GM23338 (cell line): ENCODE results near the gene NINJ2.

Source experiments
- CREB1 ChIP-seq: fragments of 250-450 bp; sonication (Bioruptor Pico); IDR thresholded peaks from 2 replicates; pipeline ENCODE4 v1.5.0; 2020; ENCODE audit warnings: low read depth, mild to moderate bottlenecking, moderate library complexity
- EZH2 ChIP-seq: fragments of 200-600 bp; sonication (generic); IDR thresholded peaks from one replicate; pipeline ENCODE4 v1.8.0; 2017; ENCODE audit warnings: antibody characterized with exemption, mild to moderate bottlenecking, low read depth; ENCODE audit not compliant: unreplicated experiment
- EZH2phosphoT487 ChIP-seq: fragments of 200-600 bp; sonication (generic); IDR thresholded peaks from one replicate; pipeline ENCODE4 v1.8.1; 2018; ENCODE audit warnings: antibody characterized with exemption; ENCODE audit not compliant: unreplicated experiment
- JUNB ChIP-seq: IDR thresholded peaks from one replicate; pipeline ENCODE4 v1.6.1; 2016; ENCODE audit warnings: antibody characterized with exemption; ENCODE audit not compliant: unreplicated experiment
- NANOG ChIP-seq: IDR thresholded peaks from 2 replicates; pipeline ENCODE4 v1.6.1; 2016; ENCODE audit warnings: antibody characterized with exemption, borderline replicate concordance
- POLR2AphosphoS5 ChIP-seq: IDR thresholded peaks from 2 replicates; pipeline ENCODE4 v1.6.1; 2016; ENCODE audit warnings: antibody characterized with exemption, low read depth
- ZNF114 ChIP-seq: fragments of 250-450 bp; sonication (Bioruptor Pico); IDR thresholded peaks from 2 replicates; pipeline ENCODE4 v1.5.0; 2020; ENCODE audit warnings: mild to moderate bottlenecking, moderate library complexity
- ZNF331 ChIP-seq: fragments of 250-450 bp; sonication (Bioruptor Pico); IDR thresholded peaks from 2 replicates; pipeline ENCODE4 v1.5.0; 2020; ENCODE audit warnings: low read depth, mild to moderate bottlenecking, moderate library complexity
- TF ChIP-seq, protein P1 (sequence below): IDR thresholded peaks from one replicate; pipeline ENCODE4 v1.6.1; 2018; ENCODE audit warnings: antibody characterized with exemption; ENCODE audit not compliant: unreplicated experiment
- TF ChIP-seq, protein P2 (sequence below), 2 experiments: fragments of 200-600 bp in 1 of 2; sonication (generic) in 1 of 2; conservative IDR thresholded peaks; 2 replicates each; pipeline versions ENCODE4 v1.5.1 to v1.6.1; 2016 to 2017; ENCODE audit warnings: antibody characterized with exemption in 2 of 2, low read depth in 2 of 2, mild to moderate bottlenecking in 2 of 2, moderate library complexity in 1 of 2
- TF ChIP-seq, protein P3 (sequence below): fragments of 250-450 bp; sonication (Bioruptor Pico); IDR thresholded peaks from 2 replicates; pipeline ENCODE4 v1.5.0; 2020; ENCODE audit warnings: mild to moderate bottlenecking, moderate library complexity
- TF ChIP-seq, protein P4 (sequence below): IDR thresholded peaks from 2 replicates; pipeline ENCODE4 v1.6.1; 2016; ENCODE audit warnings: antibody characterized with exemption

DNA sequence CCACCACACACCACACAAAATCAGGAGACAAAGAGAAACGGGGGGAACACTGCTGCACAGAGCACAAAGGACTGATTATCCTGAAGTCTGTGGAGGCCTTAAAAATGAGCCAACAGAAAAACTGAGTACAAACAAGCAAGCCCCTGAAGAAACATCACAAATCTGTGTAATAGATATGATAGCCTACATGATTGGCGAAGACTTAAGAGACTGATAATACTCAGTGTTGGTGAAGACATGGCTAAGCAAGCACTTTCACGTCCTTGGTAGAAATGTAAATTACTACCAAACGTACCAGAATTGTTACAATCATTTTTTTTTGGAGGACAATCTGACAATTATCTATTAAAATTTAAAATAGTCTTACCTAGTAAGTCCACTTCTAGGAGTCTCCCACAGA lies 74.6 kb downstream of the NINJ2 start:
- TF ChIP-seq EZH2phosphoT487 (no peak), EZH2 (no peak), POLR2AphosphoS5 (no peak), JUNB (no peak), CREB1 (no peak), ZNF331 (CRISPR knock-in tag) (no peak), NANOG (no peak), ZNF114 (CRISPR knock-in tag) (no peak)
- TF ChIP-seq, protein P1, sequence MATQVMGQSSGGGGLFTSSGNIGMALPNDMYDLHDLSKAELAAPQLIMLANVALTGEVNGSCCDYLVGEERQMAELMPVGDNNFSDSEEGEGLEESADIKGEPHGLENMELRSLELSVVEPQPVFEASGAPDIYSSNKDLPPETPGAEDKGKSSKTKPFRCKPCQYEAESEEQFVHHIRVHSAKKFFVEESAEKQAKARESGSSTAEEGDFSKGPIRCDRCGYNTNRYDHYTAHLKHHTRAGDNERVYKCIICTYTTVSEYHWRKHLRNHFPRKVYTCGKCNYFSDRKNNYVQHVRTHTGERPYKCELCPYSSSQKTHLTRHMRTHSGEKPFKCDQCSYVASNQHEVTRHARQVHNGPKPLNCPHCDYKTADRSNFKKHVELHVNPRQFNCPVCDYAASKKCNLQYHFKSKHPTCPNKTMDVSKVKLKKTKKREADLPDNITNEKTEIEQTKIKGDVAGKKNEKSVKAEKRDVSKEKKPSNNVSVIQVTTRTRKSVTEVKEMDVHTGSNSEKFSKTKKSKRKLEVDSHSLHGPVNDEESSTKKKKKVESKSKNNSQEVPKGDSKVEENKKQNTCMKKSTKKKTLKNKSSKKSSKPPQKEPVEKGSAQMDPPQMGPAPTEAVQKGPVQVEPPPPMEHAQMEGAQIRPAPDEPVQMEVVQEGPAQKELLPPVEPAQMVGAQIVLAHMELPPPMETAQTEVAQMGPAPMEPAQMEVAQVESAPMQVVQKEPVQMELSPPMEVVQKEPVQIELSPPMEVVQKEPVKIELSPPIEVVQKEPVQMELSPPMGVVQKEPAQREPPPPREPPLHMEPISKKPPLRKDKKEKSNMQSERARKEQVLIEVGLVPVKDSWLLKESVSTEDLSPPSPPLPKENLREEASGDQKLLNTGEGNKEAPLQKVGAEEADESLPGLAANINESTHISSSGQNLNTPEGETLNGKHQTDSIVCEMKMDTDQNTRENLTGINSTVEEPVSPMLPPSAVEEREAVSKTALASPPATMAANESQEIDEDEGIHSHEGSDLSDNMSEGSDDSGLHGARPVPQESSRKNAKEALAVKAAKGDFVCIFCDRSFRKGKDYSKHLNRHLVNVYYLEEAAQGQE, result no peak
- TF ChIP-seq, protein P2, sequence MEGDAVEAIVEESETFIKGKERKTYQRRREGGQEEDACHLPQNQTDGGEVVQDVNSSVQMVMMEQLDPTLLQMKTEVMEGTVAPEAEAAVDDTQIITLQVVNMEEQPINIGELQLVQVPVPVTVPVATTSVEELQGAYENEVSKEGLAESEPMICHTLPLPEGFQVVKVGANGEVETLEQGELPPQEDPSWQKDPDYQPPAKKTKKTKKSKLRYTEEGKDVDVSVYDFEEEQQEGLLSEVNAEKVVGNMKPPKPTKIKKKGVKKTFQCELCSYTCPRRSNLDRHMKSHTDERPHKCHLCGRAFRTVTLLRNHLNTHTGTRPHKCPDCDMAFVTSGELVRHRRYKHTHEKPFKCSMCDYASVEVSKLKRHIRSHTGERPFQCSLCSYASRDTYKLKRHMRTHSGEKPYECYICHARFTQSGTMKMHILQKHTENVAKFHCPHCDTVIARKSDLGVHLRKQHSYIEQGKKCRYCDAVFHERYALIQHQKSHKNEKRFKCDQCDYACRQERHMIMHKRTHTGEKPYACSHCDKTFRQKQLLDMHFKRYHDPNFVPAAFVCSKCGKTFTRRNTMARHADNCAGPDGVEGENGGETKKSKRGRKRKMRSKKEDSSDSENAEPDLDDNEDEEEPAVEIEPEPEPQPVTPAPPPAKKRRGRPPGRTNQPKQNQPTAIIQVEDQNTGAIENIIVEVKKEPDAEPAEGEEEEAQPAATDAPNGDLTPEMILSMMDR (conservative IDR thresholded peaks at IDR 0.05; ENCODE audit: low read depth in 2 of 2), result no peak
- TF ChIP-seq, protein P3, sequence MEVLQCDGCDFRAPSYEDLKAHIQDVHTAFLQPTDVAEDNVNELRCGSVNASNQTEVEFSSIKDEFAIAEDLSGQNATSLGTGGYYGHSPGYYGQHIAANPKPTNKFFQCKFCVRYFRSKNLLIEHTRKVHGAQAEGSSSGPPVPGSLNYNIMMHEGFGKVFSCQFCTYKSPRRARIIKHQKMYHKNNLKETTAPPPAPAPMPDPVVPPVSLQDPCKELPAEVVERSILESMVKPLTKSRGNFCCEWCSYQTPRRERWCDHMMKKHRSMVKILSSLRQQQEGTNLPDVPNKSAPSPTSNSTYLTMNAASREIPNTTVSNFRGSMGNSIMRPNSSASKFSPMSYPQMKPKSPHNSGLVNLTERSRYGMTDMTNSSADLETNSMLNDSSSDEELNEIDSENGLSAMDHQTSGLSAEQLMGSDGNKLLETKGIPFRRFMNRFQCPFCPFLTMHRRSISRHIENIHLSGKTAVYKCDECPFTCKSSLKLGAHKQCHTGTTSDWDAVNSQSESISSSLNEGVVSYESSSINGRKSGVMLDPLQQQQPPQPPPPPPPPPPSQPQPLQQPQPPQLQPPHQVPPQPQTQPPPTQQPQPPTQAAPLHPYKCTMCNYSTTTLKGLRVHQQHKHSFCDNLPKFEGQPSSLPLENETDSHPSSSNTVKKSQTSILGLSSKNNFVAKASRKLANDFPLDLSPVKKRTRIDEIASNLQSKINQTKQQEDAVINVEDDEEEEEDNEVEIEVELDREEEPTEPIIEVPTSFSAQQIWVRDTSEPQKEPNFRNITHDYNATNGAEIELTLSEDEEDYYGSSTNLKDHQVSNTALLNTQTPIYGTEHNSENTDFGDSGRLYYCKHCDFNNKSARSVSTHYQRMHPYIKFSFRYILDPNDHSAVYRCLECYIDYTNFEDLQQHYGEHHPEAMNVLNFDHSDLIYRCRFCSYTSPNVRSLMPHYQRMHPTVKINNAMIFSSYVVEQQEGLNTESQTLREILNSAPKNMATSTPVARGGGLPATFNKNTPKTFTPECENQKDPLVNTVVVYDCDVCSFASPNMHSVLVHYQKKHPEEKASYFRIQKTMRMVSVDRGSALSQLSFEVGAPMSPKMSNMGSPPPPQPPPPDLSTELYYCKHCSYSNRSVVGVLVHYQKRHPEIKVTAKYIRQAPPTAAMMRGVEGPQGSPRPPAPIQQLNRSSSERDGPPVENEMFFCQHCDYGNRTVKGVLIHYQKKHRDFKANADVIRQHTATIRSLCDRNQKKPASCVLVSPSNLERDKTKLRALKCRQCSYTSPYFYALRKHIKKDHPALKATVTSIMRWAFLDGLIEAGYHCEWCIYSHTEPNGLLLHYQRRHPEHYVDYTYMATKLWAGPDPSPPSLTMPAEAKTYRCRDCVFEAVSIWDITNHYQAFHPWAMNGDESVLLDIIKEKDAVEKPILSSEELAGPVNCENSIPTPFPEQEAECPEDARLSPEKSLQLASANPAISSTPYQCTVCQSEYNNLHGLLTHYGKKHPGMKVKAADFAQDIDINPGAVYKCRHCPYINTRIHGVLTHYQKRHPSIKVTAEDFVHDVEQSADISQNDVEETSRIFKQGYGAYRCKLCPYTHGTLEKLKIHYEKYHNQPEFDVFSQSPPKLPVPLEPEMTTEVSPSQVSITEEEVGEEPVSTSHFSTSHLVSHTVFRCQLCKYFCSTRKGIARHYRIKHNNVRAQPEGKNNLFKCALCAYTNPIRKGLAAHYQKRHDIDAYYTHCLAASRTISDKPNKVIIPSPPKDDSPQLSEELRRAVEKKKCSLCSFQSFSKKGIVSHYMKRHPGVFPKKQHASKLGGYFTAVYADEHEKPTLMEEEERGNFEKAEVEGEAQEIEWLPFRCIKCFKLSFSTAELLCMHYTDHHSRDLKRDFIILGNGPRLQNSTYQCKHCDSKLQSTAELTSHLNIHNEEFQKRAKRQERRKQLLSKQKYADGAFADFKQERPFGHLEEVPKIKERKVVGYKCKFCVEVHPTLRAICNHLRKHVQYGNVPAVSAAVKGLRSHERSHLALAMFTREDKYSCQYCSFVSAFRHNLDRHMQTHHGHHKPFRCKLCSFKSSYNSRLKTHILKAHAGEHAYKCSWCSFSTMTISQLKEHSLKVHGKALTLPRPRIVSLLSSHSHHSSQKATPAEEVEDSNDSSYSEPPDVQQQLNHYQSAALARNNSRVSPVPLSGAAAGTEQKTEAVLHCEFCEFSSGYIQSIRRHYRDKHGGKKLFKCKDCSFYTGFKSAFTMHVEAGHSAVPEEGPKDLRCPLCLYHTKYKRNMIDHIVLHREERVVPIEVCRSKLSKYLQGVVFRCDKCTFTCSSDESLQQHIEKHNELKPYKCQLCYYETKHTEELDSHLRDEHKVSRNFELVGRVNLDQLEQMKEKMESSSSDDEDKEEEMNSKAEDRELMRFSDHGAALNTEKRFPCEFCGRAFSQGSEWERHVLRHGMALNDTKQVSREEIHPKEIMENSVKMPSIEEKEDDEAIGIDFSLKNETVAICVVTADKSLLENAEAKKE, result no peak
- TF ChIP-seq, protein P4, sequence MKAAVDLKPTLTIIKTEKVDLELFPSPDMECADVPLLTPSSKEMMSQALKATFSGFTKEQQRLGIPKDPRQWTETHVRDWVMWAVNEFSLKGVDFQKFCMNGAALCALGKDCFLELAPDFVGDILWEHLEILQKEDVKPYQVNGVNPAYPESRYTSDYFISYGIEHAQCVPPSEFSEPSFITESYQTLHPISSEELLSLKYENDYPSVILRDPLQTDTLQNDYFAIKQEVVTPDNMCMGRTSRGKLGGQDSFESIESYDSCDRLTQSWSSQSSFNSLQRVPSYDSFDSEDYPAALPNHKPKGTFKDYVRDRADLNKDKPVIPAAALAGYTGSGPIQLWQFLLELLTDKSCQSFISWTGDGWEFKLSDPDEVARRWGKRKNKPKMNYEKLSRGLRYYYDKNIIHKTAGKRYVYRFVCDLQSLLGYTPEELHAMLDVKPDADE, result no peak
